Measurements from ENCODE around the gene GPRC5C. TPM values are rescaled to one million over a fixed set of nuclear protein-coding genes. Genes with fewer than 3 reads are reported as not detected.
A peak's percentile ranks its signal among the peaks of the same experiment; 100 is the strongest.
"Not testable (repeated sequence)": the region's sequence is repeated elsewhere in the genome, so short reads cannot be mapped to it uniquely, and the experiment has no call there.

Gene GPRC5C
- total and polyA plus RNA-seq, 9 of the 15 experiments (the other 6 are each of a cell fraction or from before 2014, with no cell fraction given), result 0.28 to 9.0 (median 4.1) TPM

- no peak for TF ChIP-seq E2F8 (IDR thresholded peaks at IDR 0.05; ENCODE audit: low read depth, partially characterized antibody)
Observed at GRCh38 chr17:74485022-74485743, 53.3 kb downstream of the GPRC5C start (continued).

GRCh38 chr17:74485841-74486240 lies 54.0 kb downstream of the GPRC5C start:
- WGBS (ENCODE audit: insufficient coverage, low coverage, missing lambda C conversion rate), result 3% methylated on average over 5 of the region's 5 CpGs
- H3K27ac ChIP-seq (ENCODE audit: extremely low read depth, low read depth, low read length), result no peak overlapping the region
- ATAC-seq (no peak), DNase-seq (ENCODE audit: extremely low read depth in 1 of 4, low spot score in 3 of 4) (peak in 1 of 4 experiments; percentile 2), FAIRE-seq (no peak)
- POLR2A ChIA-PET, result no interaction called here
- no TSS peak for BruUV-seq (replicated peaks)
- H3K9me1 ChIP-seq (ENCODE audit: control insufficient read depth, insufficient read depth, low read length), result no peaks in the 10 kb centered on the region
- no peaks in the 10 kb centered on the region for H3K9me3 ChIP-seq (replicated peaks; ENCODE audit: control insufficient read depth, insufficient read depth, low read depth, low read length)
- H2AFZ ChIP-seq (ENCODE audit: low read depth, low read length), result no peak overlapping the region
- intact Hi-C loops (cut with micrococcal nuclease) (no loop called here), in situ Hi-C loops (cut with MboI) (no loop called here)
- H3K9ac ChIP-seq (ENCODE audit: insufficient read depth in 1 of 2, low read depth in 2 of 2, low read length in 2 of 2), result no peak overlapping the region
- H3K4me2 ChIP-seq (ENCODE audit: insufficient read depth, low read length), result no peak overlapping the region
- no peaks in the 10 kb centered on the region for H4K20me1 ChIP-seq (replicated peaks; ENCODE audit: control insufficient read depth, insufficient read depth, low read length)
- no peak for TF ChIP-seq NFIX (CRISPR knock-in tag; IDR thresholded peaks at IDR 0.05; ENCODE audit: low read depth)
- TF ChIP-seq, protein P1, sequence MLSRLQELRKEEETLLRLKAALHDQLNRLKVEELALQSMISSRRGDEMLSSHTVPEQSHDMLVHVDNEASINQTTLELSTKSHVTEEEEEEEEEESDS (CRISPR knock-in tag; IDR thresholded peaks at IDR 0.05), result no peak
- peaks cover 3 to 43% of the 10 kb centered on the region in 2 experiments; a peak in 2 of 5 replicates for H3K27me3 ChIP-seq (ENCODE audit: control insufficient read depth in 2 of 2, insufficient read depth in 2 of 2, low read length in 2 of 2)
- no peaks in the 10 kb centered on the region for H3K79me2 ChIP-seq (ENCODE audit: control insufficient read depth, insufficient read depth, low read length)
- H3K4me1 ChIP-seq (replicated peaks in 1 of 2; ENCODE audit: control insufficient read depth in 2 of 2, insufficient read depth in 2 of 2, low read length in 2 of 2), result no peaks in the 10 kb centered on the region; a peak in 1 of 5 replicates
- no peak overlapping the region for H3K4me3 ChIP-seq
- no peaks in the 10 kb centered on the region for H3K36me3 ChIP-seq (ENCODE audit: control insufficient read depth, insufficient read depth, low read length)
- CTCF ChIA-PET (ENCODE audit: low intra/inter-chr PET ratio), result no interaction called here

DNA sequence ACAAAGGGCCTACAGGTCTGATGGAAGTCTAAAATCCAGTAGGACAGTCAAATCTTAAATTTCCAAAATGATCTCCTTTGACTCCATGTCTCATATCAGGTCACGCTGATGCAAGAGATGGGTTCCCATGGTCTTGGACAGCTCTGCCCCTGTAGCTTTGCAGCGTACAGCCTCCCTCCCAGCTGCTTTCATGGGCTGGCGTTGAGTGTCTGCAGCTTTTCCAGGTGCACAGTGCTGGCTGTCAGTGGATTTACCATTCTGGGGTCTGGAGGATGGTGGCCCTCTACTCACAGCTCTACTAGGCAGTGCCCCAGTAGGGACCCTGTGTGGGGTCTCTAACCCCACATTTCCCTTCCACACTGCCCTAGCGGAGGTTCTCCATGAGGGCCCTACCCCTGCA lies 56.4 kb downstream of the GPRC5C start:
- FAIRE-seq; CTCF ChIA-PET (ENCODE audit: low intra/inter-chr PET ratio): not testable (repeated sequence)
- WGBS (ENCODE audit: insufficient coverage, low coverage, missing lambda C conversion rate), result 0% methylated on average over 4 of the region's 4 CpGs

More for the DNA sequence above, 56.4 kb downstream of the GPRC5C start:
- H3K27ac ChIP-seq (ENCODE audit: extremely low read depth, low read depth, low read length); H3K4me1 ChIP-seq (replicated peaks in 1 of 2; ENCODE audit: control insufficient read depth in 2 of 2, insufficient read depth in 2 of 2, low read length in 2 of 2); H2AFZ ChIP-seq (ENCODE audit: low read depth, low read length); H4K20me1 ChIP-seq (replicated peaks; ENCODE audit: control insufficient read depth, insufficient read depth, low read length); H3K36me3 ChIP-seq (ENCODE audit: control insufficient read depth, insufficient read depth, low read length); H3K9me3 ChIP-seq (replicated peaks; ENCODE audit: control insufficient read depth, insufficient read depth, low read depth, low read length); BruUV-seq (replicated peaks); POLR2A ChIA-PET; ATAC-seq; DNase-seq (ENCODE audit: extremely low read depth in 1 of 4, low spot score in 3 of 4); intact Hi-C loops (cut with micrococcal nuclease); H3K4me2 ChIP-seq (ENCODE audit: insufficient read depth, low read length); H3K4me3 ChIP-seq; H3K9ac ChIP-seq (ENCODE audit: insufficient read depth in 1 of 2, low read depth in 2 of 2, low read length in 2 of 2); H3K9me1 ChIP-seq (ENCODE audit: control insufficient read depth, insufficient read depth, low read length); in situ Hi-C loops (cut with MboI); H3K79me2 ChIP-seq (ENCODE audit: control insufficient read depth, insufficient read depth, low read length): not testable (repeated sequence)
- peaks cover 0 to 20% of the 10 kb centered on the region in 2 experiments; a peak in 2 of 5 replicates for H3K27me3 ChIP-seq (ENCODE audit: control insufficient read depth in 2 of 2, insufficient read depth in 2 of 2, low read length in 2 of 2)
